Testis (tissue), 3 donors: ENCODE data around the gene SEZ6L2. TPM values are rescaled to one million over a fixed set of nuclear protein-coding genes. Genes with fewer than 3 reads are reported as not detected.

Experiments used
- DNase-seq: peaks from one replicate; pipeline ENCODE4 v3.0.0-alpha.2; 2019
- H3K27ac ChIP-seq, 2 donors: fragments of 200-600 bp; sonication (generic); one replicate each; pipeline ENCODE4 v1.5.1; 2019
- H3K27me3 ChIP-seq: fragments of 200-600 bp; sonication (generic); one replicate; pipeline ENCODE4 v1.5.1; 2019
- H3K36me3 ChIP-seq: fragments of 200-600 bp; sonication (generic); one replicate; pipeline ENCODE4 v1.5.1; 2017; ENCODE audit warnings: low read depth; ENCODE audit errors: missing control alignments
- H3K4me1 ChIP-seq: fragments of 200-600 bp; sonication (generic); one replicate; pipeline ENCODE4 v1.5.1; 2019
- H3K4me3 ChIP-seq, 2 donors: fragments of 200-600 bp; sonication (generic); one replicate each; pipeline ENCODE4 v1.5.1; 2017 to 2019
- H3K9me3 ChIP-seq: fragments of 200-600 bp; sonication (generic); one replicate; pipeline ENCODE4 v1.5.1; 2017
- CTCF ChIP-seq, 3 experiments: fragments of 450-650 bp in 2 of 3; fragments of 200-600 bp in 1 of 3; sonication (generic) in 1 of 3; IDR thresholded peaks; one replicate each; pipeline ENCODE4 v1.5.1; 2016 to 2019; ENCODE audit warnings: antibody characterized with exemption in 3 of 3, mild to moderate bottlenecking in 2 of 3, moderate library complexity in 1 of 3
- POLR2A ChIP-seq: fragments of 450-650 bp; IDR thresholded peaks from one replicate; pipeline ENCODE4 v1.6.1; 2017; ENCODE audit warnings: antibody characterized with exemption, mild to moderate bottlenecking, moderate library complexity
- WGBS, 2 donors: methylation state at CpG; one replicate each; pipeline ENCODE4 v1.1.5; 2018; 5-methylcytosine and 5-hydroxymethylcytosine counted together
- intact Hi-C: fragments of 100-400 bp; cut with DNase I; formaldehyde crosslinking; loops from one replicate; pipeline ENCODE4 v1.15.1; 2023; ENCODE audit warnings: low total_unique reads
- polyA plus RNA-seq: library from polyadenylated mRNA; stranded (reverse); fragments of 350-450 nt; fragmentation: Illumina TruSeq; extraction: RNeasy Lipid Tissue Mini Kit (QIAGEN cat#74804); gene quantifications from one replicate; pipeline ENCODE4 v1.2.3, GENCODE V29; 2014; ENCODE audit warnings: low read depth, low replicate concordance; ENCODE audit not compliant: insufficient read depth
- total RNA-seq, 2 donors: library from RNA; depleted of rRNA; stranded (reverse); fragments of >200 nt; gene quantifications; one replicate each; pipeline ENCODE4 v1.2.3, GENCODE V29; 2016

Gene SEZ6L2
- total and polyA plus RNA-seq, 3 donors from 2014 or later, result 40.9 to 57.5 (median 43.7) TPM

- no peak overlapping the region for H3K4me3 ChIP-seq
- intact Hi-C loops, result no loop called here
- H3K36me3 ChIP-seq, result no peaks in the 10 kb centered on the region
- no peak for DNase-seq
- H3K27me3 ChIP-seq, result no peaks in the 10 kb centered on the region
- peaks cover 12% of the 10 kb centered on the region for H3K4me1 ChIP-seq
- H3K27ac ChIP-seq, result no peak overlapping the region
- TF ChIP-seq CTCF (IDR thresholded peaks at IDR 0.05) (no peak), POLR2A (no peak)
- 60 to 95% methylated on average over 1 to 18 of the region's 19 CpGs for WGBS, 2 donors
- H3K9me3 ChIP-seq, result no peaks in the 10 kb centered on the region
Measured at GRCh38 chr16:29858974-29859373, 40.4 kb downstream of the SEZ6L2 start.

DNA sequence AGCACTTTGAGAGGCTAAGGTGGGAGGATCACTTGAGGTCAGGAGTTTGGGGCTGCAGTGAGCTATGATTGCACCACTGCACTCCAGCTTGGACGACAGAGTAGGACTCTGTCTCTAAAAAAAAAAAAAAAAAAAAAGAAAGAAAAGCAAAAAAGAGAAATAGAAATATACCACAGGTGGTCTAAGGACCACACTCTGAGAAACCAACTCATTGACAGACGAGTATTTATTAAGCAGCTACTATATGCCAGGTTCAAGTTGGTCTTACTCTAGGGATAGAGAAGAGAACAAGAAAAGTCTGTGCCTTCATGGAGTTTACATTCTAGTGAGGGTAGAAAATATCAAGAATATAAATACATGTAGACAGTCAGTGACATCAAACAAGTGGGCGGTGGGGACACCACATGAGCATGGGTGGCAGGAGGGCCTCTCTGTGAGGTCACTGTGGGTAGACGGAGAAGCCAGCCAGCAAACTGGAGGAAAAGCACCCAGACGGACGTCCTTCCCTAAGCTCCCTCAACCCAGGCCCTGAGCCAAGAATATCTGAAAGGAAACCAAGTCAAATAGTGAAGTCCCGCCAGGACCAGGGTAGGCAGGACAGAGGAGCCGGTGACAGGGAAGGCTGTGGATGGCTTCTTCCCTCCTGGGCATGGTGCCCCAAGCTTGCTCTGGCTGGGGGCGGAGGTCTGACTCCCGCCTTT, 41.1 kb downstream of the SEZ6L2 start:
- TF ChIP-seq POLR2A, result no peak
- TF ChIP-seq CTCF (IDR thresholded peaks at IDR 0.05), result no peak
- H3K4me1 ChIP-seq, result peaks cover 9% of the 10 kb centered on the region
- WGBS, 2 donors, result 72 to 75% methylated on average over 10 of the region's 10 CpGs
- H3K9me3 ChIP-seq, result no peaks in the 10 kb centered on the region
- intact Hi-C loops, result no loop called here
- no peak overlapping the region for H3K4me3 ChIP-seq
- H3K27ac ChIP-seq, result no peak overlapping the region
- no peaks in the 10 kb centered on the region for H3K27me3 ChIP-seq
- H3K36me3 ChIP-seq, result no peaks in the 10 kb centered on the region
- DNase-seq, result no peak

DNA sequence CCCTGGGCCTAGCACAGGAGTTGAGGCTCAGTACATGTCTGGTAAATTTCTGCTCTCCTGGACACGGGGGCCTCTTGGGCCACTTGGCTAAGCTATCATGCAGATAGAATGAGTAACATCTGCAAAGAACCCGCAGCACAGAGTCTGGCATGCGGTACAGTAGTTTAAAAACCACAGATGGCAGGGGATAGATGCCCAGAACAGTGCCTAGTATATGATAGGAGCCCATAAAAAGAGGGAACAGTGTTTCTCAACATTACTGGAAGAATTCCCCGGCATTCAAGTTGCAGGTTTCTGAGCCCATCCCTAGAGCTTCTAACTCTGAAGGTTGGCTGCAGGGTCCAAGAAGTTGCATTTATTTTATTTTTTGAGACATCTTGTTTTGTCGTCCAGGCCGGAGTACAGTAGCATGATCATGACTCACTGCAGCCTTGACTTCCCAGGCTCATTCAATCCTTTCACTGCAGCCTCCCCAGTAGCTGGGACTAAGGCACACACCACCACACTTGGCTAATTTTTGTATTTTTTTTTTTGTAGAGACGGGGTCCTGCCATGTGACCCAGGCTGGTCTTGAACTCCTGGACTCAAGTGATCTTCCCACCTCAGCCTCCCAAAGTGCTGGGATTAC, 42.1 kb downstream of the SEZ6L2 start:
- H3K27ac ChIP-seq, result no peak overlapping the region
- H3K36me3 ChIP-seq, result no peaks in the 10 kb centered on the region
- no peak for DNase-seq
- H3K4me3 ChIP-seq, result no peak overlapping the region
- H3K4me1 ChIP-seq, result peaks cover 8% of the 10 kb centered on the region
- intact Hi-C loops, result no loop called here
- no peaks in the 10 kb centered on the region for H3K9me3 ChIP-seq
- no peak for TF ChIP-seq POLR2A
- TF ChIP-seq CTCF (IDR thresholded peaks at IDR 0.05), result no peak
- WGBS, 2 donors, result 63 to 75% methylated on average over 7 of the region's 7 CpGs
- no peaks in the 10 kb centered on the region for H3K27me3 ChIP-seq

DNA sequence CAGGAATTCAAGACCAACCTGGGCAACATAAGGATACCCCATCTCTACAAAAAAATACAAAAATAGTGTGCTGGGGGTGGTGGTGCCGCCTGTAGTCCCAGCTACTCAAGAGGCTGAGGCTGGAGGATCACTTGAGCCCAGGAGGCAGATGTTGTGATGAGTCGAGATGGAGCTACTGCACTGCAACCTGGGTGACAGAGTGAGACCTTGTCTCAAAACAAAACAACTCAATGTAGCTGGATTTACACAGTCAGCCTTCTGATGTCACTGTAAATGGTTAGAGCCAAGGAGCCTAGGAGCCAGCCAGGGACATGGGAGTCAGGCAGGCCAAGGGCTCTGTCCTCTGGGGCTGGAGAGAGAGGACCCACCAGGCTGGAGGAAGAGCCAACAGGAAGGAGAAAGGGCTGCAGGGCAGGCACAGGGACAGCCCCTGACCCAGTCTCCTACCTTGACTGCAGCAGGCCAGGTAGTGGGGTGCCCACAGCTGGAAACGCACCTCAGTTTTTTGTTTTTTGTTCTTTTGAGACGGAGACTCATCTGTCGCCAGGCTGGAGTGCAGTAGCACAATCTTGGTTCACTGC, 44.7 kb downstream of the SEZ6L2 start:
- Histone ChIP-seq H3K4me1 (peaks cover 4% of the 10 kb centered on the region), H3K27ac (no peak overlapping the region), H3K9me3 (no peaks in the 10 kb centered on the region), H3K27me3 (no peaks in the 10 kb centered on the region), H3K4me3 (no peak overlapping the region), H3K36me3 (no peaks in the 10 kb centered on the region)
- intact Hi-C loops, result no loop called here
- DNase-seq, result no peak
- 88 to 89% methylated on average over 5 of the region's 5 CpGs for WGBS, 2 donors
- TF ChIP-seq POLR2A, result no peak
- no peak for TF ChIP-seq CTCF (IDR thresholded peaks at IDR 0.05)
